WTC11 (cell line): ENCODE data around the gene SKAP1. TPM values are rescaled to one million over a fixed set of nuclear protein-coding genes. Genes with fewer than 3 reads are reported as not detected.

Experiments
- ATAC-seq: fragments of 200-7000 bp; cut with Tn5 transposase; 2 replicates; pipeline ENCODE4 v1.10.0; 2021; ENCODE audit warnings: mild to moderate bottlenecking, moderate library complexity
- CTCF ChIA-PET: fragments of 300-600 bp; sonication (Branson Sonifier 250); formaldehyde crosslinking; loops from one replicate; lab custom pipeline; 2021; ENCODE audit warnings: antibody characterized with exemption; lab: Charles Lee
- POLR2A ChIA-PET: fragments of 350-600 bp; sonication (Branson Sonifier 250); formaldehyde crosslinking; loops from one replicate; lab custom pipeline; 2021; ENCODE audit warnings: antibody characterized with exemption; lab: Charles Lee
- DNase-seq: peaks from one replicate; pipeline ENCODE4 v3.0.0; 2021; ENCODE audit warnings: low spot score
- H3K27ac Mint-ChIP-seq: 2 replicates; pipeline ENCODE4 v1.8.0; 2021; ENCODE audit warnings: mixed read lengths
- H3K27me3 Mint-ChIP-seq: 2 replicates; pipeline ENCODE4 v1.8.0; 2021; ENCODE audit warnings: low read depth, mild to moderate bottlenecking, moderate library complexity, mixed read lengths
- H3K36me3 Mint-ChIP-seq: 2 replicates; pipeline ENCODE4 v1.8.0; 2021; ENCODE audit warnings: mixed read lengths
- H3K4me1 Mint-ChIP-seq: 2 replicates; pipeline ENCODE4 v1.8.0; 2022; ENCODE audit warnings: mixed read lengths
- H3K4me3 Mint-ChIP-seq: 2 replicates; pipeline ENCODE4 v1.8.0; 2021; ENCODE audit warnings: mild to moderate bottlenecking, moderate library complexity, mixed read lengths
- H3K9me3 Mint-ChIP-seq: 2 replicates; pipeline ENCODE4 v1.8.0; 2021; ENCODE audit warnings: mixed read lengths
- AFF4 ChIP-seq: sonication (generic); formaldehyde crosslinking; IDR thresholded peaks from 2 replicates; pipeline ENCODE4 v1.8.1; 2023; ENCODE audit warnings: mild to moderate bottlenecking, missing genetic modification reagents, borderline replicate concordance
- CREB1 ChIP-seq: sonication (generic); formaldehyde crosslinking; IDR thresholded peaks from 2 replicates; pipeline ENCODE4 v1.8.0; 2023; ENCODE audit warnings: mild to moderate bottlenecking, missing genetic modification reagents
- CREM ChIP-seq: sonication (generic); formaldehyde crosslinking; IDR thresholded peaks from 2 replicates; pipeline ENCODE4 v1.8.1; 2022; ENCODE audit warnings: mild to moderate bottlenecking, missing genetic modification reagents, moderate library complexity
- CTCF ChIP-seq: fragments of 200-600 bp; IDR thresholded peaks from 2 replicates; pipeline ENCODE4 v1.8.0; 2022; ENCODE audit warnings: antibody characterized with exemption
- E2F1 ChIP-seq: sonication (generic); formaldehyde crosslinking; IDR thresholded peaks from 2 replicates; pipeline ENCODE4 v1.8.0; 2022; ENCODE audit warnings: mild to moderate bottlenecking, missing genetic modification reagents
- FOXJ3 ChIP-seq: sonication (generic); formaldehyde crosslinking; IDR thresholded peaks from 2 replicates; pipeline ENCODE4 v1.9.0; 2021; ENCODE audit warnings: missing genetic modification reagents, mild to moderate bottlenecking, borderline replicate concordance
- GABPB1 ChIP-seq: sonication (generic); formaldehyde crosslinking; IDR thresholded peaks from 2 replicates; pipeline ENCODE4 v1.8.1; 2023; ENCODE audit warnings: mild to moderate bottlenecking, missing genetic modification reagents
- GTF2I ChIP-seq: fragments of 250-450 bp; sonication (Bioruptor Pico); conservative IDR thresholded peaks from 2 replicates; pipeline ENCODE4 v1.4.0; 2021; ENCODE audit warnings: mild to moderate bottlenecking
- HMGA2 ChIP-seq: fragments of 250-450 bp; sonication (Bioruptor Pico); IDR thresholded peaks from 2 replicates; pipeline ENCODE4 v1.4.0; 2021; ENCODE audit warnings: mild to moderate bottlenecking, moderate library complexity
- IRF1 ChIP-seq: sonication (generic); formaldehyde crosslinking; IDR thresholded peaks from 2 replicates; pipeline ENCODE4 v1.8.0; 2023; ENCODE audit warnings: missing genetic modification reagents
- JAZF1 ChIP-seq: fragments of 250-450 bp; sonication (Bioruptor Pico); IDR thresholded peaks from 2 replicates; pipeline ENCODE4 v1.9.0; 2021; ENCODE audit warnings: moderate library complexity, mild to moderate bottlenecking, inconsistent platforms
- JUN ChIP-seq: sonication (generic); formaldehyde crosslinking; IDR thresholded peaks from 2 replicates; pipeline ENCODE4 v1.8.0; 2023; ENCODE audit warnings: mild to moderate bottlenecking, missing genetic modification reagents
- MAX ChIP-seq: sonication (generic); formaldehyde crosslinking; IDR thresholded peaks from 2 replicates; pipeline ENCODE4 v1.8.0; 2022; ENCODE audit warnings: mild to moderate bottlenecking, missing genetic modification reagents
- MLX ChIP-seq: sonication (generic); formaldehyde crosslinking; IDR thresholded peaks from 2 replicates; pipeline ENCODE4 v1.8.1; 2023; ENCODE audit warnings: mild to moderate bottlenecking, missing genetic modification reagents, moderate library complexity
- MXD4 ChIP-seq: fragments of 250-450 bp; sonication (Bioruptor Pico); IDR thresholded peaks from 2 replicates; pipeline ENCODE4 v1.8.0; 2021; ENCODE audit warnings: mild to moderate bottlenecking, moderate library complexity, borderline replicate concordance
- MYBL2 ChIP-seq: sonication (generic); formaldehyde crosslinking; IDR thresholded peaks from 2 replicates; pipeline ENCODE4 v1.8.1; 2023; ENCODE audit warnings: mild to moderate bottlenecking, moderate library complexity, missing genetic modification reagents
- TP53 ChIP-seq: sonication (generic); formaldehyde crosslinking; IDR thresholded peaks from 2 replicates; pipeline ENCODE4 v1.8.1; 2023; ENCODE audit warnings: mild to moderate bottlenecking, missing genetic modification reagents
- ZNF138 ChIP-seq: sonication (generic); formaldehyde crosslinking; conservative IDR thresholded peaks from 2 replicates; pipeline ENCODE4 v1.8.1; 2022; ENCODE audit warnings: mild to moderate bottlenecking, moderate library complexity, missing genetic modification reagents
- ZNF263 ChIP-seq: sonication (generic); formaldehyde crosslinking; IDR thresholded peaks from 2 replicates; pipeline ENCODE4 v1.8.1; 2022; ENCODE audit warnings: low read depth, mild to moderate bottlenecking, moderate library complexity, missing genetic modification reagents
- ZNF512 ChIP-seq: sonication (generic); formaldehyde crosslinking; IDR thresholded peaks from 2 replicates; pipeline ENCODE4 v1.8.1; 2022; ENCODE audit warnings: missing genetic modification reagents, borderline replicate concordance
- total RNA-seq: library from RNA; stranded (reverse); gene quantifications from 3 replicates; pipeline ENCODE4 v1.2.3, GENCODE V29; 2021

SKAP1 gene
- total RNA-seq, 1 experiment from 2014 or later, result not detected

- ATAC-seq (no peak), DNase-seq (no peak)
- H3K27ac Mint-ChIP-seq, result no peak overlapping the region
- no peaks in the 10 kb centered on the region for H3K9me3 Mint-ChIP-seq
- POLR2A ChIA-PET, result no interaction called here
- no peaks in the 10 kb centered on the region for H3K27me3 Mint-ChIP-seq
- peaks cover 7% of the 10 kb centered on the region for H3K4me1 Mint-ChIP-seq
- no peak overlapping the region for H3K4me3 Mint-ChIP-seq
- H3K36me3 Mint-ChIP-seq, result no peaks in the 10 kb centered on the region
- no peak for TF ChIP-seq GABPB1 (CRISPR knock-in tag)
- no peak for TF ChIP-seq E2F1
- TF ChIP-seq ZNF512, result no peak
- TF ChIP-seq CREB1 (CRISPR knock-in tag), result no peak
- TF ChIP-seq AFF4 (CRISPR knock-in tag), result no peak
- TF ChIP-seq IRF1, result no peak
- TF ChIP-seq HMGA2 (CRISPR knock-in tag), result no peak
- no peak for TF ChIP-seq MXD4 (CRISPR knock-in tag)
- TF ChIP-seq CREM (CRISPR knock-in tag), result no peak
- no peak for TF ChIP-seq JUN
- TF ChIP-seq JAZF1, result no peak
- TF ChIP-seq, all 79 proteins: peak for 0
- CTCF ChIA-PET, result no interaction called here
Measured at GRCh38 chr17:48139944-48140343, 290.1 kb downstream of the SKAP1 start.

GRCh38 chr17:48137656-48138055, 292.4 kb downstream of the SKAP1 start:
- no peak for TF ChIP-seq MYBL2 (CRISPR knock-in tag)
- no peak for TF ChIP-seq CTCF
- no peak for TF ChIP-seq ZNF138 (CRISPR knock-in tag)
- TF ChIP-seq MLX (CRISPR knock-in tag), result no peak
- TF ChIP-seq GTF2I (CRISPR knock-in tag), result no peak
- no peak for TF ChIP-seq FOXJ3 (CRISPR knock-in tag)
- no peak for TF ChIP-seq JUN
- no peak for TF ChIP-seq MXD4 (CRISPR knock-in tag)
- no peak for TF ChIP-seq ZNF263 (CRISPR knock-in tag)
- TF ChIP-seq TP53 (CRISPR knock-in tag), result no peak
- TF ChIP-seq MAX (CRISPR knock-in tag), result no peak
- CTCF ChIA-PET, result interaction anchor here (0.7 to 3.8 kb wide), 3 partner anchors 78 to 124 kb away, joined by 3 to 23 read pairs (median 5); no protein-coding TSS in a partner anchor
- Mint-ChIP-seq H3K4me1 (peaks cover 2% of the 10 kb centered on the region; the same call in 1 of the 2 replicates), H3K9me3 (no peaks in the 10 kb centered on the region), H3K4me3 (no peak overlapping the region), H3K27ac (no peak overlapping the region), H3K27me3 (no peaks in the 10 kb centered on the region; the same call in 1 of the 2 replicates), H3K36me3 (no peaks in the 10 kb centered on the region)
- POLR2A ChIA-PET, result interaction anchor here (0.6 kb wide), 2 partner anchors 89 to 459 kb away, joined by 3 read pairs; partner anchors contain the start of gene NFE2L1
- ATAC-seq (no peak), DNase-seq (no peak)
